K562 (cell line): ENCODE measurements around the gene MCC. TPM values are rescaled to one million over a fixed set of nuclear protein-coding genes. Genes with fewer than 3 reads are reported as not detected.

Source experiments
- ATAC-seq: fragments of 200-7000 bp; cut with Tn5 transposase; 3 replicates; pipeline ENCODE4 v1.9.1; 2020; ENCODE audit warnings: moderate library complexity
- BruUV-seq: library from RNA; stranded (reverse); fragments of 400-500 nt; replicated peaks from 2 replicates; lab custom pipeline; 2021; lab: Mats Ljungman, UMichigan
- CTCF ChIA-PET: fragments of 300-600 bp; formaldehyde crosslinking; extraction: SDS; loops from one replicate; lab custom pipeline; 2021; ENCODE audit warnings: low intra/inter-chr PET ratio; lab: Yijun Ruan, JAX
- POLR2A ChIA-PET: fragments of 300-600, 350-650 bp; sonication (Branson Sonifier 250); formaldehyde crosslinking; extraction: SDS; loops from one replicate; lab custom pipeline; 2021; ENCODE audit warnings: antibody characterized with exemption, inconsistent platforms; lab: Yijun Ruan, JAX
- DNase-seq, 4 experiments: peaks; one replicate each; pipeline versions ENCODE4 v3.0.0 to v3.0.0-alpha.2; 2011 to 2018; ENCODE audit warnings: low spot score in 3 of 4, mixed read lengths in 3 of 4; ENCODE audit errors: extremely low read depth in 1 of 4
- FAIRE-seq: peaks from 2 replicates; lab custom pipeline; 2011; peaks lifted over from hg19 to GRCh38; lab: Jason Lieb, UNC
- H2AFZ ChIP-seq: 2 replicates; pipeline ENCODE4 v1.6.0; 2011; ENCODE audit warnings: low read depth, low read length, control low read depth, inconsistent platforms
- H3K27ac ChIP-seq: fragments of 200-600 bp; 3 replicates; pipeline ENCODE4 v1.8.0; 2011; ENCODE audit warnings: low read depth, mild to moderate bottlenecking, control low read depth, inconsistent platforms, low read length, moderate library complexity, mixed read lengths; ENCODE audit errors: extremely low read depth
- H3K27me3 ChIP-seq, 2 experiments: fragments of 300-600 bp in 1 of 2; 2 replicates in 1 of 2; 3 replicates in 1 of 2; pipeline versions ENCODE4 v1.6.0 to v1.8.0; 2011; ENCODE audit warnings: inconsistent platforms in 2 of 2, low read length in 2 of 2, mild to moderate bottlenecking in 1 of 2, mixed read lengths in 1 of 2, moderate library complexity in 1 of 2; ENCODE audit not compliant: control insufficient read depth in 2 of 2, insufficient read depth in 2 of 2
- H3K36me3 ChIP-seq: fragments of 300-600 bp; 3 replicates; pipeline ENCODE4 v1.8.0; 2011; ENCODE audit warnings: mild to moderate bottlenecking, low read length, inconsistent platforms; ENCODE audit not compliant: control insufficient read depth, insufficient read depth
- H3K4me1 ChIP-seq, 2 experiments: fragments of 200-600 bp in 1 of 2; replicated peaks in 1 of 2; 2 replicates in 1 of 2; 3 replicates in 1 of 2; pipeline versions ENCODE4 v1.5.1 to v1.8.0; 2011; ENCODE audit warnings: inconsistent platforms in 2 of 2, low read length in 2 of 2, mild to moderate bottlenecking in 1 of 2, mixed read lengths in 1 of 2, moderate library complexity in 1 of 2; ENCODE audit not compliant: control insufficient read depth in 2 of 2, insufficient read depth in 2 of 2
- H3K4me2 ChIP-seq: 2 replicates; pipeline ENCODE4 v1.6.1; 2011; ENCODE audit warnings: low read length, control low read depth, inconsistent platforms, mixed read lengths; ENCODE audit not compliant: insufficient read depth
- H3K4me3 ChIP-seq: fragments of 200-600 bp; sonication (generic), shearing (Covaris generic); 2 replicates; pipeline ENCODE4 v1.5.1; 2016; ENCODE audit warnings: control low read depth, inconsistent platforms
- H3K79me2 ChIP-seq: fragments of 200-600 bp; 3 replicates; pipeline ENCODE4 v1.8.0; 2011; ENCODE audit warnings: low read length, inconsistent platforms; ENCODE audit not compliant: control insufficient read depth, insufficient read depth
- H3K9ac ChIP-seq, 2 experiments: 2 replicates each; pipeline versions ENCODE4 v1.6.0 to v1.6.1; 2011; ENCODE audit warnings: low read depth in 2 of 2, low read length in 2 of 2, control low read depth in 1 of 2, inconsistent platforms in 1 of 2, mild to moderate bottlenecking in 1 of 2, mixed read lengths in 1 of 2; ENCODE audit not compliant: insufficient read depth in 1 of 2
- H3K9me1 ChIP-seq: one replicate; pipeline ENCODE4 v1.6.0; 2011; ENCODE audit warnings: inconsistent platforms, mild to moderate bottlenecking, low read length, moderate library complexity; ENCODE audit not compliant: control insufficient read depth, insufficient read depth
- H3K9me3 ChIP-seq: replicated peaks from 2 replicates; pipeline ENCODE4 v1.5.1; 2011; ENCODE audit warnings: low read depth, low read length, inconsistent platforms; ENCODE audit not compliant: control insufficient read depth, insufficient read depth
- H4K20me1 ChIP-seq: replicated peaks from 2 replicates; pipeline ENCODE4 v1.6.1; 2011; ENCODE audit warnings: low read length, inconsistent platforms, mixed read lengths; ENCODE audit not compliant: control insufficient read depth, insufficient read depth
- ARHGAP35 ChIP-seq: fragments of 450-650 bp; IDR thresholded peaks from 2 replicates; pipeline ENCODE4 v1.6.1; 2018; ENCODE audit not compliant: partially characterized antibody
- CBX5 ChIP-seq: IDR thresholded peaks from 2 replicates; pipeline ENCODE4 v1.6.1; 2014; ENCODE audit warnings: low read depth, borderline replicate concordance
- NFIC ChIP-seq: fragments of 450-650 bp; IDR thresholded peaks from 2 replicates; pipeline ENCODE4 v1.6.1; 2017; ENCODE audit warnings: mild to moderate bottlenecking, inconsistent platforms
- RBM22 ChIP-seq: fragments of 200-400 bp; formaldehyde crosslinking; IDR thresholded peaks from 2 replicates; pipeline ENCODE4 v1.6.1; 2018; ENCODE audit warnings: low read length, low read depth; ENCODE audit not compliant: poor library complexity, severe bottlenecking
- ZNF133 ChIP-seq: fragments of 250-450 bp; sonication (Bioruptor Pico); IDR thresholded peaks from 2 replicates; pipeline ENCODE4 v1.4.0; 2020; ENCODE audit warnings: mild to moderate bottlenecking
- ZNF316 ChIP-seq: fragments of 450-650 bp; IDR thresholded peaks from 2 replicates; pipeline ENCODE4 v1.6.1; 2016
- WGBS: fragments of 100-300 bp; shearing (Covaris generic); methylation state at CpG from one replicate; pipeline ENCODE4 v1.1.6; 2016; ENCODE audit warnings: low coverage, mixed read lengths; ENCODE audit not compliant: insufficient coverage; ENCODE audit errors: missing lambda C conversion rate; 5-methylcytosine and 5-hydroxymethylcytosine counted together
- in situ Hi-C: fragments of 300-500 bp; cut with MboI; formaldehyde crosslinking; loops from 4 replicates; pipeline ENCODE4 v1.15.0; 2018; ENCODE audit warnings: inconsistent platforms, mixed read lengths
- intact Hi-C: fragments of 100-400 bp; cut with micrococcal nuclease; formaldehyde crosslinking; loops from 2 replicates; pipeline ENCODE4 v1.14.2; 2022
- polyA plus RNA-seq, 8 experiments: library from polyadenylated mRNA; depleted of rRNA in 4 of 8; stranded (reverse) in 5 of 8; unstranded in 3 of 8; fragments of >200 nt; fragmentation: Nextera tagmentation in 2 of 8; fragmentation: Illumina TruSeq in 1 of 8; extraction: Ambion mirVana in 2 of 8; extraction: Trizol in 1 of 8; gene quantifications; 2 replicates each; pipeline versions ENCODE4 v1.2.1 to v1.2.3, GENCODE V29; 2011 to 2014; ENCODE audit warnings: inconsistent platforms in 1 of 8, missing spikeins in 1 of 8
- total RNA-seq, 7 experiments: library from RNA; depleted of rRNA in 6 of 7; stranded (reverse); fragments of >200 nt in 6 of 7; fragmentation: Illumina TruSeq in 2 of 7; extraction: Trizol in 2 of 7; gene quantifications; 2 replicates each; pipeline versions ENCODE4 v1.2.1 to v1.2.3, GENCODE V29; 2011 to 2021; ENCODE audit warnings: low replicate concordance in 1 of 7

MCC gene
- total and polyA plus RNA-seq, 9 of the 15 experiments (the other 6 are each of a cell fraction or from before 2014, with no cell fraction given): 0.04 to 0.24 (median 0.06) TPM; not detected in 1

- FAIRE-seq: no peak
- ATAC-seq: no peak
These were observed 37.3 kb downstream of the MCC start for GRCh38 chr5:113450929-113451328.

GRCh38 chr5:113450462-113450861 lies 37.8 kb downstream of the MCC start:
- no TSS peak for BruUV-seq

More at GRCh38 chr5:113450929-113451328, 37.3 kb downstream of the MCC start:
- DNase-seq: no peak
- no peak overlapping the region for H3K27ac ChIP-seq
- POLR2A ChIA-PET: interaction anchor here (0.6 kb wide), 1 partner anchor 133 kb away, joined by 3 read pairs; no protein-coding TSS in a partner anchor
- intact Hi-C loops: no loop called here
- no peak overlapping the region for H3K4me3 ChIP-seq
- no peak overlapping the region for H3K4me2 ChIP-seq
- WGBS: 0% methylated on average over 2 of the region's 2 CpGs
- no peaks in the 10 kb centered on the region for H4K20me1 ChIP-seq
- no peak overlapping the region for H2AFZ ChIP-seq
- no peaks in the 10 kb centered on the region for H3K4me1 ChIP-seq
- H3K27me3 ChIP-seq: peaks cover 0 to 15% of the 10 kb centered on the region in 2 experiments; a peak in 2 of 5 replicates
- no peak for TF ChIP-seq CBX5
- TF ChIP-seq RBM22: no peak
- 0 out of 2 replicates have a peak, but pooled peaks have one; percentile 19 for TF ChIP-seq NFIC
- H3K79me2 ChIP-seq: no peaks in the 10 kb centered on the region
- no peaks in the 10 kb centered on the region for H3K9me1 ChIP-seq
- no peaks in the 10 kb centered on the region for H3K9me3 ChIP-seq
- in situ Hi-C loops: no loop called here
- no peaks in the 10 kb centered on the region for H3K36me3 ChIP-seq
- BruUV-seq: no TSS peak
- CTCF ChIA-PET: no interaction called here
- H3K9ac ChIP-seq: no peak overlapping the region

More at GRCh38 chr5:113450462-113450861, 37.8 kb downstream of the MCC start:
- Histone ChIP-seq H3K27ac (no peak overlapping the region), H3K4me2 (no peak overlapping the region), H3K9ac (no peak overlapping the region), H3K4me3 (no peak overlapping the region), H3K9me3 (no peaks in the 10 kb centered on the region), H3K36me3 (no peaks in the 10 kb centered on the region), H2AFZ (no peak overlapping the region), H3K9me1 (no peaks in the 10 kb centered on the region), H3K79me2 (no peaks in the 10 kb centered on the region), H4K20me1 (no peaks in the 10 kb centered on the region), H3K4me1 (no peaks in the 10 kb centered on the region), H3K27me3 (peaks cover 0 to 15% of the 10 kb centered on the region in 2 experiments; a peak in 2 of 5 replicates)
- DNase-seq (no peak), ATAC-seq (no peak), FAIRE-seq (peak; percentile 26)
- CTCF ChIA-PET: no interaction called here
- TF ChIP-seq ZNF316: peak; percentile 56
- TF ChIP-seq ZNF133 (CRISPR knock-in tag): no peak
- no peak for TF ChIP-seq ARHGAP35
- 0% methylated on average over 2 of the region's 2 CpGs for WGBS
- in situ Hi-C loops: no loop called here
- intact Hi-C loops: no loop called here
- POLR2A ChIA-PET: interaction anchor here (0.6 kb wide), 1 partner anchor 133 kb away, joined by 3 read pairs; no protein-coding TSS in a partner anchor
